ENCODE results near the gene PTPN1. TPM values are rescaled to one million over a fixed set of nuclear protein-coding genes. Genes with fewer than 3 reads are reported as not detected.

Gene PTPN1
- total and polyA plus RNA-seq, 2 donors (not counting 3 experiments of a cell fraction or from before 2014, with no cell fraction given) = 41.1 to 64.3 TPM

DNA sequence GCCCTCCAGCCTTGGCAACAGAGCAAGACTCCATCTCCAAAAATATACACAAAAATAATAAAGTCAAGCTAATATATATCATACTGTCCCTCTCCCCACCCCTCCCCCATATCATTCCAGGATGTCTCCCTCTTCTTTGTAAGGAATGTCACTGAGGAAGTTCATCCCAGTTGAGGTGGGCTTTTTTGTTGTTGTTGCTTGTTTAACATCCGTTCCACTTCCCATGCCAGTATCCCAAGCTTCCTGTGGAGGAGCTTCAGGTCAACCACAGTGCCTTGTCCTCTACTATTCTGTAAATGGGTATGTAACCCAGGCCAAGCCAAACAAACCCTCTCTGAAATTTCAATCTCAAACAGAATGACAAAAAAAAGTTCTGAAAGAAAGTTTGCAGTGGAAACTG, 19.0 kb upstream of the PTPN1 start:
- FAIRE-seq (no peak), DNase-seq (ENCODE audit: low read depth, low spot score) (no peak)
- Histone ChIP-seq H3K79me2 (ENCODE audit: control insufficient read depth, insufficient read depth, low read length) (no peaks in the 10 kb centered on the region), H3K27me3 (ENCODE audit: control insufficient read depth in 2 of 2, insufficient read depth in 2 of 2, low read length in 2 of 2) (no peaks in the 10 kb centered on the region), H2AFZ (ENCODE audit: low read depth, low read length) (no peak overlapping the region), H3K9me1 (replicated peaks; ENCODE audit: control insufficient read depth, extremely low read depth, insufficient read depth, low read length) (no peaks in the 10 kb centered on the region), H3K36me3 (ENCODE audit: control insufficient read depth in 2 of 2, extremely low read depth in 1 of 2, insufficient read depth in 2 of 2, low read length in 2 of 2) (no peaks in the 10 kb centered on the region), H3K4me1 (ENCODE audit: control insufficient read depth, extremely low read depth, insufficient read depth, low read length) (peaks cover 12% of the 10 kb centered on the region), H3K4me2 (ENCODE audit: insufficient read depth, low read length) (peak overlapping the region; percentile 43), H3K9me3 (replicated peaks; ENCODE audit: control insufficient read depth, insufficient read depth, low read length) (no peaks in the 10 kb centered on the region), H3K27ac (ENCODE audit: insufficient read depth, low read depth, low read length) (no peak overlapping the region), H3K9ac (replicated peaks; ENCODE audit: extremely low read depth, insufficient read depth, low read length) (no peak overlapping the region), H3K4me3 (replicated peaks in 1 of 3; ENCODE audit: insufficient read depth in 1 of 3, low read depth in 1 of 3, low read length in 3 of 3) (no peak overlapping the region), H4K20me1 (replicated peaks; ENCODE audit: control insufficient read depth, extremely low read depth, insufficient read depth, low read length) (no peaks in the 10 kb centered on the region)
- intact Hi-C loops (cut with micrococcal nuclease) (loop anchor here (2.0 kb wide), 1 partner anchor 20 kb away; the partner anchor contains the start of gene PTPN1), dilution Hi-C loops (cut with MboI; ENCODE audit: extremely low pct_ligation_motif_present, low sequenced_read_pairs) (no loop called here)
- TF ChIP-seq FOS (IDR thresholded peaks at IDR 0.05; ENCODE audit: borderline replicate concordance, insufficient read depth, low read length) = peak; percentile 19
- TF ChIP-seq CTCF (IDR thresholded peaks at IDR 0.05; ENCODE audit: extremely low read depth in 1 of 2, insufficient read depth in 1 of 2, low read depth in 1 of 2, low read length in 2 of 2) = no peak
- TF ChIP-seq POLR2AphosphoS5 (IDR thresholded peaks at IDR 0.05; ENCODE audit: insufficient read depth, low read depth, low read length) = peak; percentile 46
- ChIA-PET POLR2A (no interaction called here), CTCF (interaction anchor here (0.7 to 1.7 kb wide), 5 partner anchors 22 to 79 kb away, joined by 3 to 4 read pairs (median 3); no protein-coding TSS in a partner anchor)
- no TSS peak for BruUV-seq (replicated peaks)

GRCh38 chr20:50491926-50492634, 18.1 kb upstream of the PTPN1 start:
- no peak overlapping the region for H2AFZ ChIP-seq (ENCODE audit: low read depth, low read length)
- H3K9me3 ChIP-seq (replicated peaks; ENCODE audit: control insufficient read depth, insufficient read depth, low read length) = no peaks in the 10 kb centered on the region
- ChIA-PET CTCF (interaction anchor here (0.6 to 1.3 kb wide), 5 partner anchors 9 to 313 kb away, joined by 3 to 4 read pairs (median 3); no protein-coding TSS in a partner anchor), POLR2A (interaction anchor here (0.6 kb wide), 1 partner anchor 8 kb away, joined by 3 read pairs; no protein-coding TSS in a partner anchor)
- DNase-seq (ENCODE audit: low read depth, low spot score) (no peak), FAIRE-seq (no peak)
- TF ChIP-seq EZH2 (IDR thresholded peaks at IDR 0.05; ENCODE audit: borderline replicate concordance, low read depth, low read length, severe bottlenecking) = no peak
- no peak for TF ChIP-seq CTCF (IDR thresholded peaks at IDR 0.05; ENCODE audit: extremely low read depth in 1 of 2, insufficient read depth in 1 of 2, low read depth in 1 of 2, low read length in 2 of 2)
- TF ChIP-seq JUN (IDR thresholded peaks at IDR 0.05; ENCODE audit: borderline replicate concordance, insufficient read depth, insufficient read length, low read depth) = no peak
- no peak for TF ChIP-seq MYC (IDR thresholded peaks at IDR 0.05; ENCODE audit: low read depth, low read length)
- TF ChIP-seq, protein P1, sequence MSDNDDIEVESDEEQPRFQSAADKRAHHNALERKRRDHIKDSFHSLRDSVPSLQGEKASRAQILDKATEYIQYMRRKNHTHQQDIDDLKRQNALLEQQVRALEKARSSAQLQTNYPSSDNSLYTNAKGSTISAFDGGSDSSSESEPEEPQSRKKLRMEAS (IDR thresholded peaks at IDR 0.05; ENCODE audit: insufficient read depth, insufficient read length) = no peak
- TF ChIP-seq FOS (IDR thresholded peaks at IDR 0.05; ENCODE audit: borderline replicate concordance, insufficient read depth, low read length) = no peak
- no TSS peak for BruUV-seq (replicated peaks)
- H3K4me2 ChIP-seq (ENCODE audit: insufficient read depth, low read length) = no peak overlapping the region
- no peak overlapping the region for H3K9ac ChIP-seq (replicated peaks; ENCODE audit: extremely low read depth, insufficient read depth, low read length)
- intact Hi-C loops (cut with micrococcal nuclease) (loop anchor here (2.0 kb wide), 1 partner anchor 19 kb away; the partner anchor contains the start of gene PTPN1), dilution Hi-C loops (cut with MboI; ENCODE audit: extremely low pct_ligation_motif_present, low sequenced_read_pairs) (no loop called here)
- H3K36me3 ChIP-seq (ENCODE audit: control insufficient read depth in 2 of 2, extremely low read depth in 1 of 2, insufficient read depth in 2 of 2, low read length in 2 of 2) = no peaks in the 10 kb centered on the region
- no peaks in the 10 kb centered on the region for H3K9me1 ChIP-seq (replicated peaks; ENCODE audit: control insufficient read depth, extremely low read depth, insufficient read depth, low read length)
- H3K27ac ChIP-seq (ENCODE audit: insufficient read depth, low read depth, low read length) = no peak overlapping the region
- H3K79me2 ChIP-seq (ENCODE audit: control insufficient read depth, insufficient read depth, low read length) = no peaks in the 10 kb centered on the region
- no peaks in the 10 kb centered on the region for H4K20me1 ChIP-seq (replicated peaks; ENCODE audit: control insufficient read depth, extremely low read depth, insufficient read depth, low read length)
- H3K4me3 ChIP-seq (replicated peaks in 1 of 3; ENCODE audit: insufficient read depth in 1 of 3, low read depth in 1 of 3, low read length in 3 of 3) = no peak overlapping the region
- peaks cover 19% of the 10 kb centered on the region for H3K4me1 ChIP-seq (ENCODE audit: control insufficient read depth, extremely low read depth, insufficient read depth, low read length)
- H3K27me3 ChIP-seq (ENCODE audit: control insufficient read depth in 2 of 2, insufficient read depth in 2 of 2, low read length in 2 of 2) = no peaks in the 10 kb centered on the region

Data from endothelial cell of umbilical vein (primary cell).